OCI-LY7 (cell line): ENCODE results near the gene MTCL1.

ENCODE experiments used
- EZH2phosphoT487 ChIP-seq: fragments of 200-600 bp; sonication (generic); IDR thresholded peaks from 2 replicates; pipeline ENCODE4 v1.6.1; 2018; ENCODE audit warnings: low read depth, borderline replicate concordance, mild to moderate bottlenecking, mixed run types, antibody characterized with exemption, low read length, moderate library complexity, mixed read lengths
- TF ChIP-seq, protein P1 (sequence below): fragments of 200-600 bp; sonication (generic); conservative IDR thresholded peaks from 2 replicates; pipeline ENCODE4 v1.5.1; 2014; ENCODE audit warnings: mild to moderate bottlenecking, antibody characterized with exemption, low read length, moderate library complexity, mixed read lengths

DNA sequence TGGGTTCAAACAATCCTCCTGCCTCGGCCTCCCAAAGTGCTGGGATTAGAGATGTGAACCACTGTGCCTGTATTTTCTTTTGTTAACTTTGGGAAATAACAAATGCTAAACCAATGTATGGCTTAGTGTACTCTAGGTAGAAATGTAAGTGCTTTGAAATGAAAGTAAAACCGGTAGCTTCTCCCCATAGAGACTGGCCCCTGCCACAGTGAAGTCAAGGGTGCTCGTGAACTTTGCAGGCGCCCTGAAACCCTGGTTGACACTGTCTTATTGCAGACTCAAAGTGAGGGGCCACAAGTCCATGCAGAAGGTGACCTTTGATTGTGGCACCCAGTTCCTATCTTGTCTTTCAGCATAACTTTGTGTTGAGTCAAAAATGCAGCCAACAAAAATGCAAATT is 24.2 kb upstream of the MTCL1 start:
- TF ChIP-seq, protein P1, sequence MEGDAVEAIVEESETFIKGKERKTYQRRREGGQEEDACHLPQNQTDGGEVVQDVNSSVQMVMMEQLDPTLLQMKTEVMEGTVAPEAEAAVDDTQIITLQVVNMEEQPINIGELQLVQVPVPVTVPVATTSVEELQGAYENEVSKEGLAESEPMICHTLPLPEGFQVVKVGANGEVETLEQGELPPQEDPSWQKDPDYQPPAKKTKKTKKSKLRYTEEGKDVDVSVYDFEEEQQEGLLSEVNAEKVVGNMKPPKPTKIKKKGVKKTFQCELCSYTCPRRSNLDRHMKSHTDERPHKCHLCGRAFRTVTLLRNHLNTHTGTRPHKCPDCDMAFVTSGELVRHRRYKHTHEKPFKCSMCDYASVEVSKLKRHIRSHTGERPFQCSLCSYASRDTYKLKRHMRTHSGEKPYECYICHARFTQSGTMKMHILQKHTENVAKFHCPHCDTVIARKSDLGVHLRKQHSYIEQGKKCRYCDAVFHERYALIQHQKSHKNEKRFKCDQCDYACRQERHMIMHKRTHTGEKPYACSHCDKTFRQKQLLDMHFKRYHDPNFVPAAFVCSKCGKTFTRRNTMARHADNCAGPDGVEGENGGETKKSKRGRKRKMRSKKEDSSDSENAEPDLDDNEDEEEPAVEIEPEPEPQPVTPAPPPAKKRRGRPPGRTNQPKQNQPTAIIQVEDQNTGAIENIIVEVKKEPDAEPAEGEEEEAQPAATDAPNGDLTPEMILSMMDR = no peak
- no peak for TF ChIP-seq EZH2phosphoT487
